Measurements from ENCODE around the gene CTSL. TPM values are rescaled to one million over a fixed set of nuclear protein-coding genes. Genes with fewer than 3 reads are reported as not detected.

Gene CTSL
- total RNA-seq, 1 experiment from 2014 or later, result 63.2 TPM

GRCh38 chr9:87696641-87697040, 29.3 kb upstream of the CTSL start:
- no peak for ATAC-seq

DNA sequence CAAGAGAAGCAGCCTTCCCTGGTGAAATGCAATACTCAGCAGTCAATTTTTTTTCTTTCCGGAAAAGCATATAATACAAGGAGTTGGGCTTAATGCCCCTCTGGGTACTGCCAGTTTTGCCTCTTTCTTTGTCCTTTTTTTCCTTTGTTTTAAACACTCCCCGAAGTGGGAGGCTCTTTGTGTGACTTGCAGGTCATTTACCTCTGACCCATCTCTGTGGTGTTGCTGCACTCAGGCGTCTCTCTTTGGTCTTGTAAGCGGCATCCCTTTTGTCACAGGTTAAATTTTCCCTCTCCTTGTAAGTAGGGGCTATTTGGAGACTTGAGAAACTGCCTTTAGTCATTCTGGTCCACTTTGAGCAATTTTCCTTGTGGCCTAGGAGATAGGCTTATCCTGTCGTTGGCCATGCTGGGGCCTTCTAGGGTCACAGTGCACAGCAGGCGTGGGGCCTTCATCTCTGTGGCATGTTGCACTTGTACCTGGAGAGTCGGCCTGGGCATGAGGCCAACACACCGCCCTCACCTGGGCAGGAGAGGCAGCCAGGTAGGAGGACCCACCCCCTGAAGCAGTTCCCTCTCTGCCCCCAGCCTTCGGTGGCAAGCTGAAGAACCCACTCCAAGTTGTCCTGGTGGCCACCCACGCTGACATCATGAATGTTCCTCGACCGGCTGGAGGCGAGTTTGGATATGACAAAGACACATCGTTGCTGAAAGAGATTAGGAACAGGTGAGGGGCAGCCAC, 27.7 kb upstream of the CTSL start:
- H2AFZ ChIP-seq (ENCODE audit: low read length), result no peak overlapping the region
- H3K9me3 ChIP-seq (ENCODE audit: low read length), result no peaks in the 10 kb centered on the region
- ChIA-PET CTCF (no interaction called here), POLR2A (ENCODE audit: unreplicated experiment) (no interaction called here)
- H3K27ac ChIP-seq (ENCODE audit: low read length), result no peak overlapping the region
- no peaks in the 10 kb centered on the region for H3F3A ChIP-seq (ENCODE audit: low read length, unreplicated experiment)
- H3K4me1 ChIP-seq (ENCODE audit: insufficient read depth, low read length), result peaks cover 9% of the 10 kb centered on the region; the same call in 1 of the 2 replicates
- H3K9me2 ChIP-seq (replicated peaks; ENCODE audit: low read length), result no peaks in the 10 kb centered on the region
- no peaks in the 10 kb centered on the region for H3K36me3 ChIP-seq (ENCODE audit: low read depth, low read length)
- H3K9ac ChIP-seq (ENCODE audit: low read length), result no peak overlapping the region
- no TSS peak for BruUV-seq (replicated peaks)
- ATAC-seq, result no peak
- H4K20me1 ChIP-seq (ENCODE audit: low read length), result no peaks in the 10 kb centered on the region
- H3K79me2 ChIP-seq (ENCODE audit: low read length), result no peaks in the 10 kb centered on the region
- H3K4me3 ChIP-seq (ENCODE audit: low read length), result no peak overlapping the region
- intact Hi-C loops (cut with micrococcal nuclease), result no loop called here
- no peak for TF ChIP-seq EZH2 (IDR thresholded peaks at IDR 0.05; ENCODE audit: low read length, unreplicated experiment)
- TF ChIP-seq EZH2phosphoT487 (IDR thresholded peaks at IDR 0.05; ENCODE audit: borderline replicate concordance, low read length), result no peak
- no peak for DNase-seq
- no peak overlapping the region for H3K4me2 ChIP-seq (ENCODE audit: low read length)
- H3K27me3 ChIP-seq (ENCODE audit: low read length), result no peaks in the 10 kb centered on the region

More at GRCh38 chr9:87696641-87697040, 29.3 kb upstream of the CTSL start:
- intact Hi-C loops (cut with micrococcal nuclease), result no loop called here
- Histone ChIP-seq H3K9me2 (replicated peaks; ENCODE audit: low read length) (no peaks in the 10 kb centered on the region), H3K36me3 (ENCODE audit: low read depth, low read length) (no peaks in the 10 kb centered on the region), H3K4me3 (ENCODE audit: low read length) (no peak overlapping the region), H3K9me3 (ENCODE audit: low read length) (no peaks in the 10 kb centered on the region), H2AFZ (ENCODE audit: low read length) (no peak overlapping the region), H3K27ac (ENCODE audit: low read length) (no peak overlapping the region), H3K79me2 (ENCODE audit: low read length) (no peaks in the 10 kb centered on the region), H3K9ac (ENCODE audit: low read length) (no peak overlapping the region), H3K4me2 (ENCODE audit: low read length) (no peak overlapping the region), H3F3A (ENCODE audit: low read length, unreplicated experiment) (no peaks in the 10 kb centered on the region), H4K20me1 (ENCODE audit: low read length) (no peaks in the 10 kb centered on the region), H3K27me3 (ENCODE audit: low read length) (no peaks in the 10 kb centered on the region), H3K4me1 (ENCODE audit: insufficient read depth, low read length) (peaks cover 6% of the 10 kb centered on the region; the same call in 1 of the 2 replicates)
- no TSS peak for BruUV-seq (replicated peaks)
- CTCF ChIA-PET, result no interaction called here
- POLR2A ChIA-PET (ENCODE audit: unreplicated experiment), result no interaction called here
- no peak for DNase-seq
- TF ChIP-seq EZH2 (IDR thresholded peaks at IDR 0.05; ENCODE audit: low read length, unreplicated experiment) (no peak), EZH2phosphoT487 (IDR thresholded peaks at IDR 0.05; ENCODE audit: borderline replicate concordance, low read length) (no peak)
- TF ChIP-seq, protein P1, sequence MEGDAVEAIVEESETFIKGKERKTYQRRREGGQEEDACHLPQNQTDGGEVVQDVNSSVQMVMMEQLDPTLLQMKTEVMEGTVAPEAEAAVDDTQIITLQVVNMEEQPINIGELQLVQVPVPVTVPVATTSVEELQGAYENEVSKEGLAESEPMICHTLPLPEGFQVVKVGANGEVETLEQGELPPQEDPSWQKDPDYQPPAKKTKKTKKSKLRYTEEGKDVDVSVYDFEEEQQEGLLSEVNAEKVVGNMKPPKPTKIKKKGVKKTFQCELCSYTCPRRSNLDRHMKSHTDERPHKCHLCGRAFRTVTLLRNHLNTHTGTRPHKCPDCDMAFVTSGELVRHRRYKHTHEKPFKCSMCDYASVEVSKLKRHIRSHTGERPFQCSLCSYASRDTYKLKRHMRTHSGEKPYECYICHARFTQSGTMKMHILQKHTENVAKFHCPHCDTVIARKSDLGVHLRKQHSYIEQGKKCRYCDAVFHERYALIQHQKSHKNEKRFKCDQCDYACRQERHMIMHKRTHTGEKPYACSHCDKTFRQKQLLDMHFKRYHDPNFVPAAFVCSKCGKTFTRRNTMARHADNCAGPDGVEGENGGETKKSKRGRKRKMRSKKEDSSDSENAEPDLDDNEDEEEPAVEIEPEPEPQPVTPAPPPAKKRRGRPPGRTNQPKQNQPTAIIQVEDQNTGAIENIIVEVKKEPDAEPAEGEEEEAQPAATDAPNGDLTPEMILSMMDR (conservative IDR thresholded peaks at IDR 0.05; ENCODE audit: low read depth, low read length), result no peak

DNA sequence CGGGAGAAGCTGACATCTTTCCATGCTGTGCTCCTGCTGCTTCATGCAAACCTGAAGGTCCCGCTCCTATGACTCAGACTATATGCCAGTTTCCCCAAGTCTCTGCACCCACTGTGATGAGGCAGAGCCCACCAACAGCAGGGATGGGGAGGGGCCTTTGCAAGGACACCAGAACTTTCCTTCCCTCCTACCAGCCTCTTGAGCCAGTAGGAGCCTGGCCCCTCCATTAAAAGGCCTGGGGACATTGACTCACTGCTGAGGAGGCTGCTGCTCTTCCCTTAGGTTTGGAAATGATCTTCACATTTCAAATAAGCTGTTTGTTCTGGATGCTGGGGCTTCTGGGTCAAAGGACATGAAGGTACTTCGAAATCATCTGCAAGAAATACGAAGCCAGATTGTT, 26.1 kb upstream of the CTSL start:
- H3K9me3 ChIP-seq (ENCODE audit: low read length), result no peaks in the 10 kb centered on the region
- H3K9ac ChIP-seq (ENCODE audit: low read length), result no peak overlapping the region
- H4K20me1 ChIP-seq (ENCODE audit: low read length), result no peaks in the 10 kb centered on the region
- CTCF ChIA-PET, result no interaction called here
- no TSS peak for BruUV-seq (replicated peaks)
- TF ChIP-seq, protein P1 (conservative IDR thresholded peaks at IDR 0.05; ENCODE audit: low read depth, low read length), result no peak
- TF ChIP-seq EZH2phosphoT487 (IDR thresholded peaks at IDR 0.05; ENCODE audit: borderline replicate concordance, low read length) (no peak), EZH2 (IDR thresholded peaks at IDR 0.05; ENCODE audit: low read length, unreplicated experiment) (no peak)
- intact Hi-C loops (cut with micrococcal nuclease), result no loop called here
- peaks cover 19% of the 10 kb centered on the region; the same call in 1 of the 2 replicates for H3K4me1 ChIP-seq (ENCODE audit: insufficient read depth, low read length)
- no peak overlapping the region for H3K4me2 ChIP-seq (ENCODE audit: low read length)
- POLR2A ChIA-PET (ENCODE audit: unreplicated experiment), result no interaction called here
- H3K4me3 ChIP-seq (ENCODE audit: low read length), result no peak overlapping the region
- H3K27ac ChIP-seq (ENCODE audit: low read length), result no peak overlapping the region
- no peak overlapping the region for H2AFZ ChIP-seq (ENCODE audit: low read length)
- H3K9me2 ChIP-seq (replicated peaks; ENCODE audit: low read length), result no peaks in the 10 kb centered on the region
- no peaks in the 10 kb centered on the region for H3K79me2 ChIP-seq (ENCODE audit: low read length)
- no peaks in the 10 kb centered on the region for H3K36me3 ChIP-seq (ENCODE audit: low read depth, low read length)
- no peak; the same call in 1 of the 2 replicates for ATAC-seq
- H3K27me3 ChIP-seq (ENCODE audit: low read length), result no peaks in the 10 kb centered on the region
- DNase-seq, result peak; percentile 48
- H3F3A ChIP-seq (ENCODE audit: low read length, unreplicated experiment), result no peaks in the 10 kb centered on the region

Measured in PC-3 (cell line).